Dedifferentiated amniotic fluid mesenchymal stem cell (primary cell): Measurements from ENCODE around the gene TSGA10IP.

ENCODE experiments used
- DNase-seq: peaks from one replicate; pipeline ENCODE4 v3.0.0-alpha.2; 2016; ENCODE audit errors: extremely low spot score

TSGA10IP gene

GRCh38 chr11:65917434-65918210 lies 27.7 kb upstream of the TSGA10IP start:
- DNase-seq: no peak

- DNase-seq: no peak
These were observed 26.8 kb upstream of the TSGA10IP start, which contains the start of gene C11orf68 for GRCh38 chr11:65918211-65919140. C11orf68 (minus strand) TSS chr11:65919062; CDS start chr11:65919031, 31 bp downstream.

GRCh38 chr11:65919141-65919572 lies 26.1 kb upstream of the TSGA10IP start, which contains the start of gene DRAP1:
DRAP1 (plus strand) TSS chr11:65919426; CDS start chr11:65919502, 76 bp downstream.
- peak; percentile 98 for DNase-seq

- DNase-seq: no peak
These were observed 25.5 kb upstream of the TSGA10IP start for GRCh38 chr11:65919573-65920371.

GRCh38 chr11:65920372-65920802 lies 24.9 kb upstream of the TSGA10IP start:
- DNase-seq: no peak

- no peak for DNase-seq
These were observed 24.2 kb upstream of the TSGA10IP start for GRCh38 chr11:65921033-65921555.

GRCh38 chr11:65921876-65922275 lies 23.4 kb upstream of the TSGA10IP start:
- DNase-seq: no peak

- DNase-seq: no peak
These were observed 22.7 kb upstream of the TSGA10IP start for GRCh38 chr11:65922565-65922964.

GRCh38 chr11:65925397-65925796 lies 19.9 kb upstream of the TSGA10IP start:
- DNase-seq: no peak

GRCh38 chr11:65927904-65928397 lies 17.3 kb upstream of the TSGA10IP start:
- no peak for DNase-seq

GRCh38 chr11:65928667-65929066 lies 16.6 kb upstream of the TSGA10IP start:
- no peak for DNase-seq

- DNase-seq: no peak
These were observed 13.3 kb upstream of the TSGA10IP start for GRCh38 chr11:65931773-65932557.

- no peak for DNase-seq
These were observed 12.7 kb upstream of the TSGA10IP start for GRCh38 chr11:65932558-65932919.

GRCh38 chr11:65934014-65934413 lies 11.3 kb upstream of the TSGA10IP start:
- no peak for DNase-seq

- DNase-seq: no peak
These were observed 7.5 kb upstream of the TSGA10IP start for GRCh38 chr11:65937766-65938165.

GRCh38 chr11:65941720-65942310 lies 3.5 kb upstream of the TSGA10IP start:
- DNase-seq: no peak

- no peak for DNase-seq
These were observed 2.7 kb upstream of the TSGA10IP start for GRCh38 chr11:65942531-65942930.

GRCh38 chr11:65944191-65944590 lies 1.1 kb upstream of the TSGA10IP start:
- no peak for DNase-seq

- DNase-seq: no peak
These were observed 513 bp upstream of the TSGA10IP start for GRCh38 chr11:65944767-65945166.

- DNase-seq: no peak
These were observed 770 bp downstream of the TSGA10IP start for GRCh38 chr11:65945941-65946558.
